ENCODE data around the gene STAG1. TPM values are rescaled to one million over a fixed set of nuclear protein-coding genes. Genes with fewer than 3 reads are reported as not detected.
"Not testable (repeated sequence)": the region's sequence is repeated elsewhere in the genome, so short reads cannot be mapped to it uniquely, and the experiment has no call there.

Gene STAG1
- polyA plus RNA-seq, 1 donor from 2014 or later: 30.8 TPM

GRCh38 chr3:136576279-136577009 lies 175.7 kb downstream of the STAG1 start:
- Histone ChIP-seq H3K79me2 (replicated peaks; ENCODE audit: insufficient read depth, low read length) (no peaks in the 10 kb centered on the region), H3K9me2 (ENCODE audit: insufficient read depth, low read length) (no peaks in the 10 kb centered on the region), H3K4me3 (ENCODE audit: low read length) (no peak overlapping the region), H3K36me3 (ENCODE audit: insufficient read depth, low read length) (no peaks in the 10 kb centered on the region), H3K9me3 (ENCODE audit: low read length) (no peaks in the 10 kb centered on the region), H3K27me3 (ENCODE audit: insufficient read depth, low read depth, low read length) (no peaks in the 10 kb centered on the region), H3K27ac (ENCODE audit: low read length) (no peak overlapping the region), H3K9ac (ENCODE audit: low read length) (no peak overlapping the region), H2AFZ (ENCODE audit: low read depth, low read length) (no peak overlapping the region), H3F3A (ENCODE audit: insufficient read depth, low read length, poor library complexity, severe bottlenecking) (no peaks in the 10 kb centered on the region), H3K4me2 (ENCODE audit: low read length) (no peak overlapping the region), H4K20me1 (ENCODE audit: insufficient read depth) (no peaks in the 10 kb centered on the region)
- no peak for TF ChIP-seq POLR2AphosphoS5 (IDR thresholded peaks at IDR 0.05)
- TF ChIP-seq REST (IDR thresholded peaks at IDR 0.05; ENCODE audit: borderline replicate concordance): no peak
- no peak for TF ChIP-seq EZH2 (IDR thresholded peaks at IDR 0.05; ENCODE audit: borderline replicate concordance, insufficient read depth, low read length, poor library complexity, severe bottlenecking)
- no peak for TF ChIP-seq CTCF (IDR thresholded peaks at IDR 0.05; ENCODE audit: poor library complexity, severe bottlenecking)
- no peak for TF ChIP-seq RAD21 (conservative IDR thresholded peaks at IDR 0.05)
- TF ChIP-seq SMC3 (conservative IDR thresholded peaks at IDR 0.05; ENCODE audit: poor library complexity): no peak
- no peak for TF ChIP-seq MXI1 (conservative IDR thresholded peaks at IDR 0.05; ENCODE audit: poor library complexity, severe bottlenecking)

GRCh38 chr3:136567599-136568188 lies 184.5 kb downstream of the STAG1 start:
- H3K9me3 ChIP-seq (ENCODE audit: low read length): no peaks in the 10 kb centered on the region
- no peak overlapping the region for H3K4me3 ChIP-seq (ENCODE audit: low read length)
- no peak for TF ChIP-seq POLR2AphosphoS5 (IDR thresholded peaks at IDR 0.05)
- no peak for TF ChIP-seq RAD21 (conservative IDR thresholded peaks at IDR 0.05)
- no peak for TF ChIP-seq CTCF (IDR thresholded peaks at IDR 0.05; ENCODE audit: poor library complexity, severe bottlenecking)
- TF ChIP-seq TAF1 (IDR thresholded peaks at IDR 0.05; ENCODE audit: low read depth): no peak
- TF ChIP-seq SMC3 (conservative IDR thresholded peaks at IDR 0.05; ENCODE audit: poor library complexity): no peak
- no peak for TF ChIP-seq REST (IDR thresholded peaks at IDR 0.05; ENCODE audit: borderline replicate concordance)
- peaks cover 3% of the 10 kb centered on the region for H3K79me2 ChIP-seq (replicated peaks; ENCODE audit: insufficient read depth, low read length)
- H3K27me3 ChIP-seq (ENCODE audit: insufficient read depth, low read depth, low read length): no peaks in the 10 kb centered on the region
- H3F3A ChIP-seq (ENCODE audit: insufficient read depth, low read length, poor library complexity, severe bottlenecking): no peaks in the 10 kb centered on the region
- H4K20me1 ChIP-seq (ENCODE audit: insufficient read depth): no peaks in the 10 kb centered on the region
- H3K4me2 ChIP-seq (ENCODE audit: low read length): no peak overlapping the region
- no peak overlapping the region for H3K27ac ChIP-seq (ENCODE audit: low read length)
- H2AFZ ChIP-seq (ENCODE audit: low read depth, low read length): no peak overlapping the region
- no peak overlapping the region for H3K9ac ChIP-seq (ENCODE audit: low read length)
- H3K9me2 ChIP-seq (ENCODE audit: insufficient read depth, low read length): no peaks in the 10 kb centered on the region
- no peaks in the 10 kb centered on the region for H3K36me3 ChIP-seq (ENCODE audit: insufficient read depth, low read length)

- H4K20me1 ChIP-seq (ENCODE audit: insufficient read depth); H3K36me3 ChIP-seq (ENCODE audit: insufficient read depth, low read length); H3F3A ChIP-seq (ENCODE audit: insufficient read depth, low read length, poor library complexity, severe bottlenecking); H2AFZ ChIP-seq (ENCODE audit: low read depth, low read length); H3K4me3 ChIP-seq (ENCODE audit: low read length); H3K9me2 ChIP-seq (ENCODE audit: insufficient read depth, low read length); H3K9me3 ChIP-seq (ENCODE audit: low read length); H3K27ac ChIP-seq (ENCODE audit: low read length); H3K4me2 ChIP-seq (ENCODE audit: low read length); H3K79me2 ChIP-seq (replicated peaks; ENCODE audit: insufficient read depth, low read length); H3K27me3 ChIP-seq (ENCODE audit: insufficient read depth, low read depth, low read length); H3K9ac ChIP-seq (ENCODE audit: low read length): not testable (repeated sequence)
Observed at GRCh38 chr3:136564962-136565361, 187.2 kb downstream of the STAG1 start.

Measured in neural cell (in vitro differentiated cells).